GM13977 (cell line): Measurements from ENCODE around the gene ASMT.

Experiments
- DNase-seq: peaks from one replicate; pipeline ENCODE4 v3.0.0; 2012; ENCODE audit warnings: low spot score
- in situ Hi-C: fragments of 300-500 bp; cut with MboI; formaldehyde crosslinking; loops from one replicate; pipeline ENCODE4 v1.12.0; 2022; ENCODE audit warnings: low sequenced_read_pairs, low pct_unique_long_range_greater_than_20kb, mixed read lengths, inconsistent platforms; ENCODE audit not compliant: unreplicated experiment
- TF ChIP-seq, protein P1 (sequence below): IDR thresholded peaks from 2 replicates; pipeline ENCODE4 v1.5.1; 2012; ENCODE audit warnings: mild to moderate bottlenecking, control low read depth; ENCODE audit not compliant: insufficient read depth; ENCODE audit errors: extremely low read depth, missing control alignments

ASMT gene

DNA sequence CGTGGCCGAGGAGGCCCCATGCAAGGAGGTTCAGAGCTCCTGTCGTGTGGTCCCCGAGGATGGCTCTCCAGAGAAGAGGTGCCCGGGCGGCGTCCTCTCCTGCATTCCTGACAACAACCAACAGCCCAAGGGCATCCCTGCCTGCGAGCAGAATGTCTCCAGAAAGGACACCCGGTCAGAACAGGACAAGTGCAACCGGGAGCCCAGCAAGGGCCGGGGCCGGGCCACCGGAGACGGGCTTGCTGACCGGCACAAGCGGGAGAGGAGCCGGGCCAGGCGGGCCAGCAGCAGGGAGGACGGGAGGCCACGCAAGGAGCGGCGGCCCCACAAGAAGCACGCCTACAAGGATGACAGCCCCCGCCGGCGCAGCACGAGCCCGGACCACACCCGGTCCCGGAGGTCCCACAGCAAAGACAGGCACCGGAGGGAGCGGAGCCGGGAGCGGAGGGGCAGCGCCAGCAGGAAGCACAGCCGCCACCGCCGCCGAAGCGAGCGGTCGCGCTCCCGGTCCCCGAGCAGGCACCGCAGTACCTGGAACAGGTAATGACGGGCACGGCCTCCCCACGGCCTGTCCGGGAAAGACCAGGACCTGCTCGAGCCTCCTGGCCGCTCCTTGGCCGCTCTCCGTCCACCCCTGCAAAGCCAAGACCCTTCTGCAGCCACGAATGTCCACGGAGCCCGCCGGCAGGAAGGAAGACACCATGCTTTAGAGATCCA, 13.7 kb upstream of the ASMT start:
- TF ChIP-seq, protein P1, sequence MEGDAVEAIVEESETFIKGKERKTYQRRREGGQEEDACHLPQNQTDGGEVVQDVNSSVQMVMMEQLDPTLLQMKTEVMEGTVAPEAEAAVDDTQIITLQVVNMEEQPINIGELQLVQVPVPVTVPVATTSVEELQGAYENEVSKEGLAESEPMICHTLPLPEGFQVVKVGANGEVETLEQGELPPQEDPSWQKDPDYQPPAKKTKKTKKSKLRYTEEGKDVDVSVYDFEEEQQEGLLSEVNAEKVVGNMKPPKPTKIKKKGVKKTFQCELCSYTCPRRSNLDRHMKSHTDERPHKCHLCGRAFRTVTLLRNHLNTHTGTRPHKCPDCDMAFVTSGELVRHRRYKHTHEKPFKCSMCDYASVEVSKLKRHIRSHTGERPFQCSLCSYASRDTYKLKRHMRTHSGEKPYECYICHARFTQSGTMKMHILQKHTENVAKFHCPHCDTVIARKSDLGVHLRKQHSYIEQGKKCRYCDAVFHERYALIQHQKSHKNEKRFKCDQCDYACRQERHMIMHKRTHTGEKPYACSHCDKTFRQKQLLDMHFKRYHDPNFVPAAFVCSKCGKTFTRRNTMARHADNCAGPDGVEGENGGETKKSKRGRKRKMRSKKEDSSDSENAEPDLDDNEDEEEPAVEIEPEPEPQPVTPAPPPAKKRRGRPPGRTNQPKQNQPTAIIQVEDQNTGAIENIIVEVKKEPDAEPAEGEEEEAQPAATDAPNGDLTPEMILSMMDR, result no peak
- in situ Hi-C loops, result no loop called here
- no peak for DNase-seq

DNA sequence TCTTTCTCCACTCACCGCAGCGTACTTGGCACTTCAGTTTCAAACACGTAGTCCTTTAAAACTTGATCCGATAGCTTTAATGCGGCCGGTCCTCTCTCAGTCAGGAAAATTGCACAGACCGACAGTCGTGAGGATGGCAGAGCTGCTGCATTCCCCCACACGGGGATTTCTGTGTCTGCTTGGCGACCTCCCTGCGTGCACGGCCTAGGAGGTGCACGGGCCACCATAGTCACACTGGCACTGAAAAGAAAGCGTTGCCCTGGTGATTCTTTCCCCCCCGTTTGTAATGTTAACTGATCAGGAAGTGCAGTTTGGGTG, 13.1 kb upstream of the ASMT start:
- in situ Hi-C loops, result no loop called here
- no peak for DNase-seq
- TF ChIP-seq, protein P1, result no peak

DNA sequence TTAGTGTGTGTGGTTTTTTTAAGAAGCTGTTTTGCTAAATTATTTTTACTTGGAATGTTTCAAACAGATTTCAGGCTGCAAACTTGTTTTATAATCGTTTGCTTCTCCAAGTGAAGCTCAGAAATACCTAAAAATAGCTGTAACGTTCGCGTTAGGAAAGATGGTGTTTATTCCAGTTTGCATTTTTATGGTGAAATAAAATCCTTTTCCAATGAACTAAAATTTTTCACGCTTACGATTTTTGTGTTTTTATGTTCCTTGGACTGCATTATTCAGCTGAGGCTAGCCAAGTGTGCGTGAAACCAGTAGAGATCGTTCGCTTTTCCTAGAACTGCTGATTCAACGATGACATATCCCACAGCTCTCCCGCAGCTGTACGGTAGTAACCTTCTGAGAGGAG, 12.6 kb upstream of the ASMT start:
- TF ChIP-seq, protein P1, result no peak
- in situ Hi-C loops, result no loop called here
- no peak for DNase-seq

DNA sequence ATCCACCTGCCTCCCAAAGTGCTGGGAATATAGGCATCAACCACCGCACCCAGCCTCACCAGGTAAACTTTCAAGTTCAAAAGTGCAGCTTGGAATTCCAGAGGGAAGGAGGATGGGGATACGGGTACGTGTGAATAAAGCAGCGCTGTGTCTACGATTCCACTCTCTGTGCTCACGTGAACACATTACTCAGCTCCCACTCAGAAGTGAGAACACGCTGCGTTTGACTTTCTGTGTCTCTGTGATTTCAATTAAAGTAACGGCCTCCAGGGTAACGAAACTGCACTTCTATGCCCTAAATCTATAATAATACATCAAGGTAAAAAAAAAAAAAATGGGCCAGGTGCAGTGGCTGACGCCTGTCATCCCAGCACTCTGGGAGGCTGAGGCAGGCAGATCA, 8.4 kb upstream of the ASMT start:
- in situ Hi-C loops, result no loop called here
- TF ChIP-seq, protein P1, result no peak
- DNase-seq, result no peak

DNA sequence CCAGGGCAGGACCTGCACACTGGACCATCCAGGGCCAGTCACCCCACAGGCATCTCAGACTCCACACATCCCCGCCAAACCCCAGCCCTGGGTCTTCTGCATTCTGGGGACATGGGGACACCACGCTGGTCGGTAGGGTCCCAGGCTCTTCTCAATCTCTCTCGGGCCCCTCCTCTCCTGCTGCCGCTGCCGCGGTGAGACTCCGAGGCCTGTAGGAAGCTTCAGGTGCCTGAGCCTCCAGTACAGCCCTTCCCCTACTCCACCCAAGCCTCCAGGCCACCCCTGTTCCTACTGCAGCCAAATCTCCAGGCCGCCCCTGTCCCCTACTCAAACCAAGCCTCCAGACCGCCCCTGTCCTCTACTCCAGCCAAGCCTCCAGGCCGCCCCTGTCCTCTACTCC, 5.5 kb upstream of the ASMT start:
- in situ Hi-C loops, result no loop called here
- no peak for DNase-seq
- TF ChIP-seq, protein P1, result no peak

DNA sequence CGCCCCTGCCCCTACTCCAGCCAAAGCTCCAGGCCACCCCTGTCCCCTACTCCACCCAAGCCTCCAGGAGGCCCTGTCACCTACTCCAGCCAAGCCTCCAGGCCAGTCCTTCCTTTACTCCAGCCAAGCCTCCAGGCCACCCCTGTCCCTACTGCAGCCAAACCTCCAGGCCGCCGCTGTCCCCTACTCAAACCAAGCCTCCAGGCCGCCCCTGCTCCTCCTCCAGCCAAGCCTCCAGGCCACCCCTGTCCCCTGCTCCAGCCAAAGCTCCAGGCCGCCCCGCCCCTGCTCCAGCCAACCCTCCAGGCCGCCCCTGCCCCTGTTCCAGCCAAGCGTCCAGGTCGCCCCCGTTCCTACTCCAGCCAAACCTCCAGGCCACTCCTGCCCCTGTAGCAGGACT, 5.1 kb upstream of the ASMT start:
- TF ChIP-seq, protein P1, result no peak
- DNase-seq, result no peak
- in situ Hi-C loops, result no loop called here
